ENCODE measurements around the gene LARP6. TPM values are rescaled to one million over a fixed set of nuclear protein-coding genes. Genes with fewer than 3 reads are reported as not detected.

LARP6 gene
- total and polyA plus RNA-seq, 2 of the 13 experiments (the other 11 are each of a cell fraction or from before 2014, with no cell fraction given), result 2.9 to 8.2 TPM

- TF ChIP-seq, protein P1, sequence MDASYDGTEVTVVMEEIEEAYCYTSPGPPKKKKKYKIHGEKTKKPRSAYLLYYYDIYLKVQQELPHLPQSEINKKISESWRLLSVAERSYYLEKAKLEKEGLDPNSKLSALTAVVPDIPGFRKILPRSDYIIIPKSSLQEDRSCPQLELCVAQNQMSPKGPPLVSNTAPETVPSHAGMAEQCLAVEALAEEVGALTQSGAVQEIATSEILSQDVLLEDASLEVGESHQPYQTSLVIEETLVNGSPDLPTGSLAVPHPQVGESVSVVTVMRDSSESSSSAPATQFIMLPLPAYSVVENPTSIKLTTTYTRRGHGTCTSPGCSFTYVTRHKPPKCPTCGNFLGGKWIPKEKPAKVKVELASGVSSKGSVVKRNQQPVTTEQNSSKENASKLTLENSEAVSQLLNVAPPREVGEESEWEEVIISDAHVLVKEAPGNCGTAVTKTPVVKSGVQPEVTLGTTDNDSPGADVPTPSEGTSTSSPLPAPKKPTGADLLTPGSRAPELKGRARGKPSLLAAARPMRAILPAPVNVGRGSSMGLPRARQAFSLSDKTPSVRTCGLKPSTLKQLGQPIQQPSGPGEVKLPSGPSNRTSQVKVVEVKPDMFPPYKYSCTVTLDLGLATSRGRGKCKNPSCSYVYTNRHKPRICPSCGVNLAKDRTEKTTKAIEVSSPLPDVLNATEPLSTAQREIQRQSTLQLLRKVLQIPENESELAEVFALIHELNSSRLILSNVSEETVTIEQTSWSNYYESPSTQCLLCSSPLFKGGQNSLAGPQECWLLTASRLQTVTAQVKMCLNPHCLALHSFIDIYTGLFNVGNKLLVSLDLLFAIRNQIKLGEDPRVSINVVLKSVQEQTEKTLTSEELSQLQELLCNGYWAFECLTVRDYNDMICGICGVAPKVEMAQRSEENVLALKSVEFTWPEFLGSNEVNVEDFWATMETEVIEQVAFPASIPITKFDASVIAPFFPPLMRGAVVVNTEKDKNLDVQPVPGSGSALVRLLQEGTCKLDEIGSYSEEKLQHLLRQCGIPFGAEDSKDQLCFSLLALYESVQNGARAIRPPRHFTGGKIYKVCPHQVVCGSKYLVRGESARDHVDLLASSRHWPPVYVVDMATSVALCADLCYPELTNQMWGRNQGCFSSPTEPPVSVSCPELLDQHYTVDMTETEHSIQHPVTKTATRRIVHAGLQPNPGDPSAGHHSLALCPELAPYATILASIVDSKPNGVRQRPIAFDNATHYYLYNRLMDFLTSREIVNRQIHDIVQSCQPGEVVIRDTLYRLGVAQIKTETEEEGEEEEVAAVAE (CRISPR knock-in tag; IDR thresholded peaks at IDR 0.05; ENCODE audit: borderline replicate concordance), result no peak
- TF ChIP-seq ZNF180 (CRISPR knock-in tag; IDR thresholded peaks at IDR 0.05; ENCODE audit: borderline replicate concordance, low read depth) (no peak), ZBTB40 (IDR thresholded peaks at IDR 0.05) (peak; percentile 83), ZBTB40 (CRISPR knock-in tag; IDR thresholded peaks at IDR 0.05) (peak; percentile 33; the same call in 1 of the 2 replicates), KDM1A (CRISPR knock-in tag; IDR thresholded peaks at IDR 0.05) (0 out of 2 replicates have a peak, but pooled peaks have one; percentile 18), SYNCRIP (IDR thresholded peaks at IDR 0.05; ENCODE audit: insufficient read depth, low read depth, low read length) (no peak), HBP1 (CRISPR knock-in tag; IDR thresholded peaks at IDR 0.05; ENCODE audit: low read depth) (peak; percentile 98), ZNF251 (CRISPR knock-in tag; IDR thresholded peaks at IDR 0.05) (no peak)
- TF ChIP-seq, protein P2, sequence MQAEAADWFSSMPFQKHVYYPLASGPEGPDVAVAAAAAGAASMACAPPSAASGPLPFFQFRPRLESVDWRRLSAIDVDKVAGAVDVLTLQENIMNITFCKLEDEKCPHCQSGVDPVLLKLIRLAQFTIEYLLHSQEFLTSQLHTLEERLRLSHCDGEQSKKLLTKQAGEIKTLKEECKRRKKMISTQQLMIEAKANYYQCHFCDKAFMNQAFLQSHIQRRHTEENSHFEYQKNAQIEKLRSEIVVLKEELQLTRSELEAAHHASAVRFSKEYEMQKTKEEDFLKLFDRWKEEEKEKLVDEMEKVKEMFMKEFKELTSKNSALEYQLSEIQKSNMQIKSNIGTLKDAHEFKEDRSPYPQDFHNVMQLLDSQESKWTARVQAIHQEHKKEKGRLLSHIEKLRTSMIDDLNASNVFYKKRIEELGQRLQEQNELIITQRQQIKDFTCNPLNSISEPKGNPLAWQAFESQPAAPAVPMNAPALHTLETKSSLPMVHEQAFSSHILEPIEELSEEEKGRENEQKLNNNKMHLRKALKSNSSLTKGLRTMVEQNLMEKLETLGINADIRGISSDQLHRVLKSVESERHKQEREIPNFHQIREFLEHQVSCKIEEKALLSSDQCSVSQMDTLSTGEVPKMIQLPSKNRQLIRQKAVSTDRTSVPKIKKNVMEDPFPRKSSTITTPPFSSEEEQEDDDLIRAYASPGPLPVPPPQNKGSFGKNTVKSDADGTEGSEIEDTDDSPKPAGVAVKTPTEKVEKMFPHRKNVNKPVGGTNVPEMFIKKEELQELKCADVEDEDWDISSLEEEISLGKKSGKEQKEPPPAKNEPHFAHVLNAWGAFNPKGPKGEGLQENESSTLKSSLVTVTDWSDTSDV (CRISPR knock-in tag; IDR thresholded peaks at IDR 0.05), result no peak
Observed at GRCh38 chr15:70892002-70892911, 38.3 kb upstream of the LARP6 start, which contains the start of the genes LRRC49 and THAP10 (continued).
